SU-DHL-6 (cell line): ENCODE data around the gene ILF2.

Experiments
- H2AFZ ChIP-seq: fragments of 200-600 bp; sonication (generic); 2 replicates; pipeline ENCODE4 v1.6.1; 2014; ENCODE audit warnings: low read depth, mild to moderate bottlenecking, moderate library complexity, mixed read lengths, antibody characterized with exemption, low read length; ENCODE audit not compliant: severe bottlenecking
- H3F3A ChIP-seq: fragments of 200-600 bp; shearing (Covaris generic); 2 replicates; pipeline ENCODE4 v1.6.0; 2016; ENCODE audit warnings: antibody characterized with exemption, mild to moderate bottlenecking; ENCODE audit not compliant: insufficient read depth
- H3K27ac ChIP-seq: fragments of 200-600 bp; sonication (generic); 2 replicates; pipeline ENCODE4 v1.5.1; 2016; ENCODE audit warnings: low read depth, mild to moderate bottlenecking, low read length, moderate library complexity, mixed read lengths
- H3K27me3 ChIP-seq: fragments of 200-600 bp; sonication (generic), shearing (Covaris generic); 2 replicates; pipeline ENCODE4 v1.6.0; 2014; ENCODE audit warnings: mild to moderate bottlenecking, low read length
- H3K36me3 ChIP-seq: fragments of 200-600 bp; sonication (generic); 2 replicates; pipeline ENCODE4 v1.6.1; 2014; ENCODE audit warnings: mild to moderate bottlenecking, low read length, mixed read lengths
- H3K4me2 ChIP-seq: fragments of 300-600, 200-600 bp; shearing (Covaris generic), sonication (generic); 2 replicates; pipeline ENCODE4 v1.6.0; 2014; ENCODE audit warnings: low read length, low read depth, mild to moderate bottlenecking; ENCODE audit not compliant: poor library complexity, severe bottlenecking
- H3K4me3 ChIP-seq: fragments of 200-600 bp; sonication (generic); 2 replicates; pipeline ENCODE4 v1.5.1; 2014; ENCODE audit warnings: antibody characterized with exemption, low read length, mild to moderate bottlenecking, mixed read lengths; ENCODE audit not compliant: insufficient read depth, poor library complexity, severe bottlenecking
- H3K79me2 ChIP-seq: fragments of 200-600 bp; sonication (generic); 2 replicates; pipeline ENCODE4 v1.6.1; 2014; ENCODE audit warnings: mild to moderate bottlenecking, low read length, moderate library complexity; ENCODE audit not compliant: insufficient read depth
- H3K9ac ChIP-seq: fragments of 200-600 bp; sonication (generic); 2 replicates; pipeline ENCODE4 v1.7.0; 2014; ENCODE audit warnings: mild to moderate bottlenecking, low read length
- H3K9me2 ChIP-seq: fragments of 200-600 bp; sonication (generic); replicated peaks from 2 replicates; pipeline ENCODE4 v1.6.1; 2014; ENCODE audit warnings: low read length; ENCODE audit not compliant: insufficient read depth
- H3K9me3 ChIP-seq: fragments of 200-600 bp; sonication (generic); 2 replicates; pipeline ENCODE4 v1.6.1; 2014; ENCODE audit warnings: low read length, mixed read lengths; ENCODE audit not compliant: insufficient read depth
- H4K20me1 ChIP-seq: fragments of 200-600 bp; sonication (generic); 2 replicates; pipeline ENCODE4 v1.6.1; 2014; ENCODE audit warnings: low read depth, mild to moderate bottlenecking, antibody characterized with exemption, low read length, moderate library complexity, mixed read lengths
- CTCF ChIP-seq: fragments of 200-600 bp; sonication (generic); IDR thresholded peaks from one replicate; pipeline ENCODE4 v1.5.1; 2017; ENCODE audit warnings: antibody characterized with exemption, mild to moderate bottlenecking, low read length, moderate library complexity; ENCODE audit not compliant: insufficient read depth, poor library complexity, severe bottlenecking
- EZH2phosphoT487 ChIP-seq: fragments of 200-600 bp; sonication (generic), shearing (Covaris generic); conservative IDR thresholded peaks from 2 replicates; pipeline ENCODE4 v1.6.1; 2018; ENCODE audit warnings: mild to moderate bottlenecking, antibody characterized with exemption, low read length, moderate library complexity, mixed read lengths

ILF2 gene

GRCh38 chr1:153614906-153615305, 55.9 kb downstream of the ILF2 start:
- no peaks in the 10 kb centered on the region for H3K79me2 ChIP-seq
- H3K36me3 ChIP-seq: no peaks in the 10 kb centered on the region
- H3K9me3 ChIP-seq: no peaks in the 10 kb centered on the region
- H3F3A ChIP-seq: no peaks in the 10 kb centered on the region
- TF ChIP-seq EZH2phosphoT487 (no peak), CTCF (no peak)
- H3K27ac ChIP-seq: no peak overlapping the region
- no peak overlapping the region for H3K4me3 ChIP-seq
- no peaks in the 10 kb centered on the region for H3K9me2 ChIP-seq
- H3K4me2 ChIP-seq: no peak overlapping the region
- no peaks in the 10 kb centered on the region for H3K27me3 ChIP-seq
- H3K9ac ChIP-seq: no peak overlapping the region
- H4K20me1 ChIP-seq: no peaks in the 10 kb centered on the region
- H2AFZ ChIP-seq: no peak overlapping the region

- H3K36me3 ChIP-seq: no peaks in the 10 kb centered on the region
- no peaks in the 10 kb centered on the region for H3K9me2 ChIP-seq
- H3K79me2 ChIP-seq: no peaks in the 10 kb centered on the region
- H3F3A ChIP-seq: no peaks in the 10 kb centered on the region
- no peak for TF ChIP-seq EZH2phosphoT487
- no peak for TF ChIP-seq CTCF
- no peak overlapping the region for H3K4me3 ChIP-seq
- no peak overlapping the region for H3K27ac ChIP-seq
- no peaks in the 10 kb centered on the region for H3K27me3 ChIP-seq
- H2AFZ ChIP-seq: no peak overlapping the region
- no peaks in the 10 kb centered on the region for H4K20me1 ChIP-seq
- H3K9me3 ChIP-seq: no peaks in the 10 kb centered on the region
- H3K9ac ChIP-seq: no peak overlapping the region
- H3K4me2 ChIP-seq: no peak overlapping the region
Observed at GRCh38 chr1:153614189-153614900, 56.4 kb downstream of the ILF2 start.

- H2AFZ ChIP-seq: no peak overlapping the region
- H3K9me3 ChIP-seq: no peaks in the 10 kb centered on the region
- H4K20me1 ChIP-seq: no peaks in the 10 kb centered on the region
- H3K4me2 ChIP-seq: no peak overlapping the region
- no peaks in the 10 kb centered on the region for H3K27me3 ChIP-seq
- H3K4me3 ChIP-seq: no peak overlapping the region
- H3K79me2 ChIP-seq: no peaks in the 10 kb centered on the region
- no peaks in the 10 kb centered on the region for H3F3A ChIP-seq
- no peaks in the 10 kb centered on the region for H3K9me2 ChIP-seq
- no peak overlapping the region for H3K9ac ChIP-seq
- no peak overlapping the region for H3K27ac ChIP-seq
- TF ChIP-seq EZH2phosphoT487: no peak
- no peak for TF ChIP-seq CTCF
- no peaks in the 10 kb centered on the region for H3K36me3 ChIP-seq
Observed at GRCh38 chr1:153613406-153613805, 57.4 kb downstream of the ILF2 start.
